HCT116 (cell line): ENCODE results near the gene DOCK2. TPM values are rescaled to one million over a fixed set of nuclear protein-coding genes. Genes with fewer than 3 reads are reported as not detected.

Source experiments
- ATAC-seq: fragments of 200-7000 bp; cut with Tn5 transposase; 2 replicates; pipeline ENCODE4 v1.9.1; 2020; ENCODE audit warnings: mild to moderate bottlenecking, moderate library complexity
- BruUV-seq: library from RNA; stranded (reverse); fragments of 400-500 nt; replicated peaks from 2 replicates; lab custom pipeline; 2021; lab: Mats Ljungman, UMichigan
- CTCF ChIA-PET: fragments of 300-600 bp; sonication (Branson Sonifier 250); formaldehyde crosslinking; loops from one replicate; lab custom pipeline; 2021; ENCODE audit warnings: antibody characterized with exemption; lab: Charles Lee
- POLR2A ChIA-PET: fragments of 300-600, 350-600 bp; sonication (Branson Sonifier 250); formaldehyde crosslinking; loops from one replicate; lab custom pipeline; 2021; ENCODE audit warnings: antibody characterized with exemption; lab: Charles Lee
- RAD21 ChIA-PET, 2 experiments: fragments of 300-600 bp; sonication (Branson Sonifier 250); formaldehyde crosslinking; loops; one replicate each; lab custom pipeline; 2023; ENCODE audit warnings: low total read pairs in 2 of 2; ENCODE audit not compliant: uncharacterized antibody in 2 of 2, unreplicated experiment in 2 of 2, low non-redundant PET in 1 of 2; lab: Charles Lee
- DNase-seq: peaks from one replicate; pipeline ENCODE4 v3.0.0-alpha.2; 2010; ENCODE audit warnings: low read depth, low spot score
- H2AFZ ChIP-seq: fragments of 200-600 bp; shearing (Covaris generic), sonication (generic); 2 replicates; pipeline ENCODE4 v1.6.1; 2017; ENCODE audit warnings: low read depth, mixed run types, mixed read lengths, antibody characterized with exemption, low read length; ENCODE audit not compliant: poor library complexity, severe bottlenecking
- H3K27ac ChIP-seq: 2 replicates; pipeline ENCODE4 v1.5.1; 2012; ENCODE audit warnings: low read depth, low read length
- H3K27me3 ChIP-seq: fragments of 200-600 bp; sonication (generic); 2 replicates; pipeline ENCODE4 v1.6.1; 2016; ENCODE audit warnings: mixed run types, low read length, mixed read lengths; ENCODE audit not compliant: insufficient read depth
- H3K36me3 ChIP-seq, 2 experiments: fragments of 200-500 bp in 1 of 2; fragments of 200-600 bp in 1 of 2; sonication (Bioruptor generic) in 1 of 2; sonication (generic) in 1 of 2; 2 replicates each; pipeline versions ENCODE4 v1.5.1 to v1.6.1; 2014 to 2016; ENCODE audit warnings: low read length in 2 of 2, inconsistent platforms in 1 of 2, mixed read lengths in 1 of 2, mixed run types in 1 of 2; ENCODE audit not compliant: insufficient read depth in 2 of 2, control insufficient read depth in 1 of 2
- H3K4me1 ChIP-seq, 2 experiments: fragments of 200-600 bp in 1 of 2; sonication (generic) in 1 of 2; 2 replicates each; pipeline versions ENCODE4 v1.5.1 to v1.6.1; 2012 to 2017; ENCODE audit warnings: low read length in 2 of 2, inconsistent platforms in 1 of 2, mild to moderate bottlenecking in 1 of 2, mixed read lengths in 1 of 2, mixed run types in 1 of 2, moderate library complexity in 1 of 2; ENCODE audit not compliant: insufficient read depth in 2 of 2, control insufficient read depth in 1 of 2
- H3K4me2 ChIP-seq: fragments of 200-600 bp; sonication (generic); 2 replicates; pipeline ENCODE4 v1.6.1; 2017; ENCODE audit warnings: mixed run types, low read length, mixed read lengths
- H3K4me3 ChIP-seq, 2 experiments: fragments of 200-600 bp in 1 of 2; sonication (generic) in 1 of 2; replicated peaks in 1 of 2; 2 replicates each; pipeline ENCODE4 v1.5.1; 2011 to 2016; ENCODE audit warnings: low read length in 2 of 2, control low read depth in 1 of 2, low read depth in 1 of 2, mild to moderate bottlenecking in 1 of 2, mixed read lengths in 1 of 2, mixed run types in 1 of 2
- H3K79me2 ChIP-seq: fragments of 200-600 bp; sonication (generic); 2 replicates; pipeline ENCODE4 v1.6.1; 2017; ENCODE audit warnings: mild to moderate bottlenecking, mixed run types, low read length, moderate library complexity, mixed read lengths; ENCODE audit not compliant: insufficient read depth
- H3K9ac ChIP-seq: fragments of 200-600 bp; sonication (generic); 2 replicates; pipeline ENCODE4 v1.6.1; 2016; ENCODE audit warnings: low read length, mixed read lengths
- H3K9me2 ChIP-seq: fragments of 200-600 bp; sonication (generic), shearing (Covaris generic); 2 replicates; pipeline ENCODE4 v1.6.1; 2017; ENCODE audit warnings: mixed run types, mild to moderate bottlenecking, moderate library complexity; ENCODE audit not compliant: insufficient read depth
- H3K9me3 ChIP-seq, 2 experiments: fragments of 200-500 bp in 1 of 2; fragments of 200-600 bp in 1 of 2; sonication (Bioruptor generic) in 1 of 2; sonication (generic) in 1 of 2; 2 replicates each; pipeline ENCODE4 v1.6.1; 2014 to 2017; ENCODE audit warnings: low read length in 2 of 2, mixed read lengths in 2 of 2, inconsistent platforms in 1 of 2, low read depth in 1 of 2, mild to moderate bottlenecking in 1 of 2, mixed run types in 1 of 2, moderate library complexity in 1 of 2; ENCODE audit not compliant: control insufficient read depth in 1 of 2, insufficient read depth in 1 of 2
- H4K20me1 ChIP-seq: fragments of 200-600 bp; sonication (generic), shearing (Covaris generic); 2 replicates; pipeline ENCODE4 v1.6.1; 2017; ENCODE audit warnings: mixed run types, mild to moderate bottlenecking, moderate library complexity; ENCODE audit not compliant: insufficient read depth
- ATF3 ChIP-seq: IDR thresholded peaks from 2 replicates; pipeline ENCODE4 v1.6.1; 2012
- EGR1 ChIP-seq: IDR thresholded peaks from 2 replicates; pipeline ENCODE4 v1.6.1; 2012; ENCODE audit warnings: low read depth
- ELF1 ChIP-seq: IDR thresholded peaks from 2 replicates; pipeline ENCODE4 v1.6.1; 2012; ENCODE audit warnings: low read depth, borderline replicate concordance
- EZH2 ChIP-seq: fragments of 200-600 bp; sonication (generic); IDR thresholded peaks from 2 replicates; pipeline ENCODE4 v1.6.1; 2017; ENCODE audit warnings: antibody characterized with exemption, mixed run types
- FOSL1 ChIP-seq: IDR thresholded peaks from 2 replicates; pipeline ENCODE4 v1.6.1; 2012; ENCODE audit warnings: low read depth
- MAX ChIP-seq: IDR thresholded peaks from 2 replicates; pipeline ENCODE4 v1.6.1; 2012
- POLR2A ChIP-seq: IDR thresholded peaks from 2 replicates; pipeline ENCODE4 v1.7.0; 2011; ENCODE audit warnings: borderline replicate concordance; ENCODE audit not compliant: insufficient read depth, insufficient read length; ENCODE audit errors: extremely low read depth
- RAD21 ChIP-seq: IDR thresholded peaks from 2 replicates; pipeline ENCODE4 v1.6.1; 2012; ENCODE audit warnings: low read depth, mild to moderate bottlenecking
- REST ChIP-seq: IDR thresholded peaks from 2 replicates; pipeline ENCODE4 v1.6.1; 2012; ENCODE audit warnings: low read depth
- SRF ChIP-seq: IDR thresholded peaks from 2 replicates; pipeline ENCODE4 v1.6.1; 2012; ENCODE audit warnings: low read depth
- TCF7L2 ChIP-seq: IDR thresholded peaks from 2 replicates; pipeline ENCODE4 v1.7.0; 2011; ENCODE audit warnings: borderline replicate concordance, inconsistent platforms; ENCODE audit not compliant: insufficient read depth, insufficient read length; ENCODE audit errors: extremely low read depth
- YY1 ChIP-seq: IDR thresholded peaks from 2 replicates; pipeline ENCODE4 v1.6.1; 2011; ENCODE audit warnings: low read length, low read depth, moderate library complexity, mild to moderate bottlenecking; ENCODE audit not compliant: insufficient replicate concordance; ENCODE audit errors: extremely low read depth
- ZNF274 ChIP-seq: fragments of 200-500 bp; sonication (Bioruptor generic); IDR thresholded peaks from 2 replicates; pipeline ENCODE4 v1.6.1; 2014; ENCODE audit warnings: mild to moderate bottlenecking, low read depth, low read length, inconsistent platforms
- intact Hi-C: fragments of 100-400 bp; cut with micrococcal nuclease; formaldehyde crosslinking; loops from 2 replicates; pipeline ENCODE4 v1.10.0; 2022
- total RNA-seq: library from RNA; stranded (reverse); gene quantifications from one replicate; pipeline ENCODE4 v1.2.1, GENCODE V29; 2021; ENCODE audit not compliant: unreplicated experiment

The DOCK2 gene
- total RNA-seq, 1 experiment from 2014 or later = 0.89 TPM

GRCh38 chr5:169781420-169782345 lies 144.6 kb downstream of the DOCK2 start:
- Histone ChIP-seq H3K27ac (no peak overlapping the region), H3K4me3 (no peak overlapping the region), H3K27me3 (peaks cover 51% of the 10 kb centered on the region), H2AFZ (no peak overlapping the region), H3K4me1 (no peaks in the 10 kb centered on the region), H4K20me1 (no peaks in the 10 kb centered on the region), H3K4me2 (no peak overlapping the region), H3K9me2 (no peaks in the 10 kb centered on the region), H3K9ac (no peak overlapping the region), H3K9me3 (no peaks in the 10 kb centered on the region), H3K79me2 (no peaks in the 10 kb centered on the region), H3K36me3 (no peaks in the 10 kb centered on the region)
- CTCF ChIA-PET = no interaction called here
- intact Hi-C loops = no loop called here
- TF ChIP-seq POLR2A = no peak
- TF ChIP-seq MAX = no peak
- no peak for TF ChIP-seq ELF1
- TF ChIP-seq ATF3 = no peak
- TF ChIP-seq FOSL1 = no peak
- no peak for TF ChIP-seq SRF
- POLR2A ChIA-PET = no interaction called here
- ATAC-seq (no peak), DNase-seq (no peak)
- BruUV-seq = no TSS peak
- RAD21 ChIA-PET = no interaction called here

- no peak for ATAC-seq
- no TSS peak for BruUV-seq
- Histone ChIP-seq H3K27ac (no peak overlapping the region), H3K4me3 (no peak overlapping the region), H2AFZ (no peak overlapping the region), H4K20me1 (no peaks in the 10 kb centered on the region), H3K36me3 (no peaks in the 10 kb centered on the region), H3K27me3 (peaks cover 41% of the 10 kb centered on the region), H3K9me3 (no peaks in the 10 kb centered on the region), H3K9ac (no peak overlapping the region), H3K4me1 (no peaks in the 10 kb centered on the region), H3K79me2 (no peaks in the 10 kb centered on the region), H3K9me2 (no peaks in the 10 kb centered on the region), H3K4me2 (no peak overlapping the region)
- intact Hi-C loops = no loop called here
- ChIA-PET POLR2A (no interaction called here), RAD21 (no interaction called here), CTCF (interaction anchor here (1.4 kb wide), 1 partner anchor 195 kb away, joined by 3 read pairs; no protein-coding TSS in a partner anchor)
- DNase-seq = no peak
- no peak for TF ChIP-seq YY1
- no peak for TF ChIP-seq EZH2
- no peak for TF ChIP-seq TCF7L2
- TF ChIP-seq FOSL1 = no peak
- no peak for TF ChIP-seq ATF3
- no peak for TF ChIP-seq REST
- no peak for TF ChIP-seq RAD21
- TF ChIP-seq ELF1 = no peak
- no peak for TF ChIP-seq ZNF274
- no peak for TF ChIP-seq EGR1
These were observed 148.9 kb downstream of the DOCK2 start for GRCh38 chr5:169785771-169786618.
